Endothelial cell of umbilical vein (primary cell): ENCODE measurements around the gene GRM4. TPM values are rescaled to one million over a fixed set of nuclear protein-coding genes. Genes with fewer than 3 reads are reported as not detected.

ENCODE experiments used
- BruUV-seq: library from RNA; stranded (reverse); fragments of 400-500 nt; replicated peaks from 2 replicates; lab custom pipeline; 2021; lab: Mats Ljungman, UMichigan
- CTCF ChIA-PET: fragments of 300-600, 350-600 bp; sonication (Branson Sonifier 250); formaldehyde crosslinking; loops from one replicate; lab custom pipeline; 2021; ENCODE audit warnings: antibody characterized with exemption, inconsistent platforms; lab: Charles Lee
- POLR2A ChIA-PET: fragments of 300-600, 350-600 bp; sonication (Branson Sonifier 250); formaldehyde crosslinking; loops from one replicate; lab custom pipeline; 2021; ENCODE audit warnings: antibody characterized with exemption, inconsistent platforms; lab: Charles Lee
- DNase-seq: peaks from one replicate; pipeline ENCODE4 v3.0.0-alpha.2; 2011; ENCODE audit warnings: low read depth, low spot score
- FAIRE-seq: peaks from 2 replicates; lab custom pipeline; 2011; peaks lifted over from hg19 to GRCh38; lab: Jason Lieb, UNC
- H2AFZ ChIP-seq: 2 replicates; pipeline ENCODE4 v1.6.0; 2012; ENCODE audit warnings: low read depth, low read length, control low read depth, inconsistent platforms
- H3K27ac ChIP-seq: 2 replicates; pipeline ENCODE4 v1.5.1; 2011; ENCODE audit warnings: low read depth, mild to moderate bottlenecking, control low read depth, low read length, moderate library complexity; ENCODE audit not compliant: insufficient read depth
- H3K27me3 ChIP-seq, 2 experiments: 2 replicates each; pipeline versions ENCODE4 v1.6.0 to v1.6.1; 2011; ENCODE audit warnings: low read length in 2 of 2, mixed read lengths in 1 of 2; ENCODE audit not compliant: control insufficient read depth in 2 of 2, insufficient read depth in 2 of 2
- H3K36me3 ChIP-seq, 2 experiments: 2 replicates in 1 of 2; 3 replicates in 1 of 2; pipeline ENCODE4 v1.5.1; 2011; ENCODE audit warnings: low read length in 2 of 2, mild to moderate bottlenecking in 1 of 2, moderate library complexity in 1 of 2; ENCODE audit not compliant: control insufficient read depth in 2 of 2, insufficient read depth in 2 of 2; ENCODE audit errors: extremely low read depth in 1 of 2
- H3K4me1 ChIP-seq: 3 replicates; pipeline ENCODE4 v1.5.1; 2011; ENCODE audit warnings: mild to moderate bottlenecking, low read length; ENCODE audit not compliant: control insufficient read depth, insufficient read depth; ENCODE audit errors: extremely low read depth
- H3K4me2 ChIP-seq: 2 replicates; pipeline ENCODE4 v1.6.1; 2011; ENCODE audit warnings: low read length, control low read depth, mixed read lengths; ENCODE audit not compliant: insufficient read depth
- H3K4me3 ChIP-seq, 3 experiments: fragments of 200-600 bp in 1 of 3; sonication (generic), shearing (Covaris generic) in 1 of 3; replicated peaks in 1 of 3; 2 replicates each; pipeline ENCODE4 v1.5.1; 2011 to 2016; ENCODE audit warnings: control low read depth in 3 of 3, low read length in 3 of 3, mild to moderate bottlenecking in 2 of 3, inconsistent platforms in 1 of 3, low read depth in 1 of 3, moderate library complexity in 1 of 3; ENCODE audit not compliant: insufficient read depth in 1 of 3
- H3K79me2 ChIP-seq: 2 replicates; pipeline ENCODE4 v1.6.0; 2012; ENCODE audit warnings: low read length, inconsistent platforms; ENCODE audit not compliant: control insufficient read depth, insufficient read depth
- H3K9ac ChIP-seq: replicated peaks from 2 replicates; pipeline ENCODE3; 2011; ENCODE audit warnings: low read length, control low read depth; ENCODE audit not compliant: insufficient read depth; ENCODE audit errors: extremely low read depth
- H3K9me1 ChIP-seq: replicated peaks from 3 replicates; pipeline ENCODE4 v1.6.0; 2011; ENCODE audit warnings: mild to moderate bottlenecking, low read length; ENCODE audit not compliant: control insufficient read depth, insufficient read depth; ENCODE audit errors: extremely low read depth
- H3K9me3 ChIP-seq: replicated peaks from 2 replicates; pipeline ENCODE4 v1.5.1; 2012; ENCODE audit warnings: low read length, inconsistent platforms; ENCODE audit not compliant: control insufficient read depth, insufficient read depth
- H4K20me1 ChIP-seq: replicated peaks from 2 replicates; pipeline ENCODE3; 2011; ENCODE audit warnings: mild to moderate bottlenecking, low read length; ENCODE audit not compliant: control insufficient read depth, insufficient read depth; ENCODE audit errors: extremely low read depth
- EZH2 ChIP-seq: IDR thresholded peaks from 2 replicates; pipeline ENCODE4 v1.6.1; 2012; ENCODE audit warnings: borderline replicate concordance, low read depth, mild to moderate bottlenecking, moderate library complexity, low read length, inconsistent platforms; ENCODE audit not compliant: severe bottlenecking
- FOS ChIP-seq: IDR thresholded peaks from 2 replicates; pipeline ENCODE4 v1.6.1; 2011; ENCODE audit warnings: mild to moderate bottlenecking, low read length, moderate library complexity, borderline replicate concordance; ENCODE audit not compliant: insufficient read depth
- GATA2 ChIP-seq: IDR thresholded peaks from 2 replicates; pipeline ENCODE4 v1.7.0; 2011; ENCODE audit warnings: low read depth, mild to moderate bottlenecking, moderate library complexity, mixed read lengths, low read length; ENCODE audit not compliant: insufficient read length, insufficient read depth
- JUN ChIP-seq: IDR thresholded peaks from 2 replicates; pipeline ENCODE4 v1.6.1; 2011; ENCODE audit warnings: borderline replicate concordance, low read depth; ENCODE audit not compliant: insufficient read length, insufficient read depth
- MYC ChIP-seq: IDR thresholded peaks from one replicate; pipeline ENCODE4 v1.6.1; 2011; ENCODE audit warnings: mild to moderate bottlenecking, low read depth, low read length
- POLR2A ChIP-seq: IDR thresholded peaks from 2 replicates; pipeline ENCODE4 v1.6.1; 2012; ENCODE audit warnings: low read depth, mild to moderate bottlenecking, control low read depth, low read length
- POLR2AphosphoS5 ChIP-seq: IDR thresholded peaks from 2 replicates; pipeline ENCODE4 v1.6.1; 2012; ENCODE audit warnings: low read depth, mild to moderate bottlenecking, control low read depth, low read length, moderate library complexity; ENCODE audit not compliant: insufficient read depth
- dilution Hi-C: fragments of 300-500 bp; cut with MboI; formaldehyde crosslinking; loops from one replicate; pipeline ENCODE4 v1.15.0; 2019; ENCODE audit warnings: low sequenced_read_pairs; ENCODE audit not compliant: extremely low pct_ligation_motif_present
- intact Hi-C: fragments of 100-400 bp; cut with micrococcal nuclease; formaldehyde crosslinking; loops from one replicate; pipeline ENCODE4 v1.10.0; 2022
- polyA plus RNA-seq, 4 experiments: library from polyadenylated mRNA; depleted of rRNA in 3 of 4; stranded (reverse) in 3 of 4; unstranded in 1 of 4; fragments of >200 nt; gene quantifications; 2 replicates each; pipeline versions ENCODE4 v1.2.1 to v1.2.3, GENCODE V29; 2011 to 2012; ENCODE audit warnings: missing spikeins in 1 of 4
- total RNA-seq: library from RNA; stranded (reverse); gene quantifications from 2 replicates; pipeline ENCODE4 v1.2.3, GENCODE V29; 2021
- TF ChIP-seq, protein P1 (sequence below), 2 donors: IDR thresholded peaks; 1 replicate in 1 of 2; 2 replicates in 1 of 2; pipeline ENCODE4 v1.5.1; 2011; ENCODE audit warnings: low read length in 2 of 2, mild to moderate bottlenecking in 2 of 2, moderate library complexity in 2 of 2, control low read depth in 1 of 2, inconsistent platforms in 1 of 2, low read depth in 1 of 2; ENCODE audit not compliant: insufficient read depth in 1 of 2; ENCODE audit errors: extremely low read depth in 1 of 2
- TF ChIP-seq, protein P2 (sequence below): IDR thresholded peaks from 2 replicates; pipeline ENCODE4 v1.6.1; 2011; ENCODE audit not compliant: insufficient read depth, insufficient read length

Gene GRM4
- total and polyA plus RNA-seq, 2 donors (not counting 3 experiments of a cell fraction or from before 2014, with no cell fraction given), result 0.03 TPM; not detected in 1

DNA sequence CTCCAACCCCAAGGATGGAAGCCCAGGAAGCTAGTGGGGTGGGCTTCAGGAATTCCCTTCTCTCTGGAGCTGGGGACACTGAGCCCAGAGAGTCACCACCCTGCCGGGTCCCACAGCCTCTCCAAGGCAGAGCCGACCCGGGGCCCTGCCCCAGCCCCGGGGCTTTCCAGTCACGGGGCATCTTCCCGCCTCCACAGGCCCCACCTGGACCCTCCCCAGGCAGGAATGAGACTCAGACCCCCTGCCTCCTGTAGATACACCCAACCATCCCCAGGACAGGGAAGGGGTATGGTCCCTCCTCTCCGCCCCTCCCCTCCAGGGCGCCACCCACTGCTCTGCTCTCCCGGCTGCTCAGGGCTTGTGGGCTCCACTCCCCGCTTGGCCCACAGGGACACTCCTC lies 53.3 kb downstream of the GRM4 start:
- no peaks in the 10 kb centered on the region for H3K36me3 ChIP-seq
- no peaks in the 10 kb centered on the region for H4K20me1 ChIP-seq
- no peaks in the 10 kb centered on the region for H3K79me2 ChIP-seq
- H3K4me3 ChIP-seq, result no peak overlapping the region
- BruUV-seq, result no TSS peak
- peaks cover 0 to 2% of the 10 kb centered on the region in 2 experiments for H3K27me3 ChIP-seq
- CTCF ChIA-PET, result interaction anchor here (3.0 kb wide), 1 partner anchor 37 kb away, joined by 14 read pairs; no protein-coding TSS in a partner anchor
- intact Hi-C loops, result no loop called here
- H3K27ac ChIP-seq, result no peak overlapping the region
- FAIRE-seq (no peak), DNase-seq (no peak)
- POLR2A ChIA-PET, result no interaction called here
- H2AFZ ChIP-seq, result no peak overlapping the region
- H3K4me1 ChIP-seq, result no peaks in the 10 kb centered on the region
- TF ChIP-seq MYC (no peak), POLR2A (no peak), JUN (no peak), POLR2AphosphoS5 (no peak), EZH2 (no peak), GATA2 (no peak), FOS (no peak)
- TF ChIP-seq, protein P1, sequence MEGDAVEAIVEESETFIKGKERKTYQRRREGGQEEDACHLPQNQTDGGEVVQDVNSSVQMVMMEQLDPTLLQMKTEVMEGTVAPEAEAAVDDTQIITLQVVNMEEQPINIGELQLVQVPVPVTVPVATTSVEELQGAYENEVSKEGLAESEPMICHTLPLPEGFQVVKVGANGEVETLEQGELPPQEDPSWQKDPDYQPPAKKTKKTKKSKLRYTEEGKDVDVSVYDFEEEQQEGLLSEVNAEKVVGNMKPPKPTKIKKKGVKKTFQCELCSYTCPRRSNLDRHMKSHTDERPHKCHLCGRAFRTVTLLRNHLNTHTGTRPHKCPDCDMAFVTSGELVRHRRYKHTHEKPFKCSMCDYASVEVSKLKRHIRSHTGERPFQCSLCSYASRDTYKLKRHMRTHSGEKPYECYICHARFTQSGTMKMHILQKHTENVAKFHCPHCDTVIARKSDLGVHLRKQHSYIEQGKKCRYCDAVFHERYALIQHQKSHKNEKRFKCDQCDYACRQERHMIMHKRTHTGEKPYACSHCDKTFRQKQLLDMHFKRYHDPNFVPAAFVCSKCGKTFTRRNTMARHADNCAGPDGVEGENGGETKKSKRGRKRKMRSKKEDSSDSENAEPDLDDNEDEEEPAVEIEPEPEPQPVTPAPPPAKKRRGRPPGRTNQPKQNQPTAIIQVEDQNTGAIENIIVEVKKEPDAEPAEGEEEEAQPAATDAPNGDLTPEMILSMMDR (IDR thresholded peaks at IDR 0.05; ENCODE audit: extremely low read depth in 1 of 2, insufficient read depth in 1 of 2, low read depth in 1 of 2, low read length in 2 of 2), result no peak
- TF ChIP-seq, protein P2, sequence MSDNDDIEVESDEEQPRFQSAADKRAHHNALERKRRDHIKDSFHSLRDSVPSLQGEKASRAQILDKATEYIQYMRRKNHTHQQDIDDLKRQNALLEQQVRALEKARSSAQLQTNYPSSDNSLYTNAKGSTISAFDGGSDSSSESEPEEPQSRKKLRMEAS, result no peak
- no peak overlapping the region for H3K4me2 ChIP-seq
- H3K9me3 ChIP-seq, result no peaks in the 10 kb centered on the region
- dilution Hi-C loops, result no loop called here
- H3K9ac ChIP-seq, result no peak overlapping the region
- H3K9me1 ChIP-seq, result no peaks in the 10 kb centered on the region
